H54 (cell line): ENCODE data around the gene IGDCC3.

Experiments
- DNase-seq: peaks from one replicate; pipeline ENCODE4 v3.0.0; 2011; ENCODE audit warnings: low spot score, mixed read lengths; ENCODE audit not compliant: insufficient read length
- FAIRE-seq: peaks from 3 replicates; lab custom pipeline; 2011; peaks lifted over from hg19 to GRCh38; lab: Jason Lieb, UNC
- POLR2A ChIP-seq: IDR thresholded peaks from 2 replicates; pipeline ENCODE4 v1.6.1; 2011; ENCODE audit warnings: low read depth, mild to moderate bottlenecking, low read length

The IGDCC3 gene

DNA sequence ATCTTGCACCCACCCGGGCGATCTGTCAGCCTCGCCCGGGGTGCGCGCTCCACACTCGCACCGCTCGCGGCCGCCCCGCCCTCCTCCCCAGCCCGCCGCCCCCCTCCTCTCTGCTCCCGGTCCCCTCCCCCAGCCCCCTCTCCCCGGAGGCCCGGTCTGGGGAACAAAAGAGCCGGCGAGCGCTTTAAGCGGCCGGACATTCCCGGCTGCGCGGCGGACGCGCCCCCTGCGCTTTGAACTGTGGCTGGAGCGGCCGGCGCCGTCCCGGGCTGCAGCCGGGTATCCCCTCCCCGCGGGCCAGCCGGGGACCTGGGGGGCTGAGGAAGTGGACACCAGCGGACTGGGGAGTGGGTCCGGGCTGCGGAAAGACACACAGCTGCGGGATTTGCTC, at the start of gene IGDCC3:
Gene IGDCC3, minus strand, starts transcription at position 27 of the 391 bp plus-strand sequence. CDS start 214 bp downstream, outside the sequence.
- no peak for FAIRE-seq
- TF ChIP-seq POLR2A: no peak
- no peak for DNase-seq

DNA sequence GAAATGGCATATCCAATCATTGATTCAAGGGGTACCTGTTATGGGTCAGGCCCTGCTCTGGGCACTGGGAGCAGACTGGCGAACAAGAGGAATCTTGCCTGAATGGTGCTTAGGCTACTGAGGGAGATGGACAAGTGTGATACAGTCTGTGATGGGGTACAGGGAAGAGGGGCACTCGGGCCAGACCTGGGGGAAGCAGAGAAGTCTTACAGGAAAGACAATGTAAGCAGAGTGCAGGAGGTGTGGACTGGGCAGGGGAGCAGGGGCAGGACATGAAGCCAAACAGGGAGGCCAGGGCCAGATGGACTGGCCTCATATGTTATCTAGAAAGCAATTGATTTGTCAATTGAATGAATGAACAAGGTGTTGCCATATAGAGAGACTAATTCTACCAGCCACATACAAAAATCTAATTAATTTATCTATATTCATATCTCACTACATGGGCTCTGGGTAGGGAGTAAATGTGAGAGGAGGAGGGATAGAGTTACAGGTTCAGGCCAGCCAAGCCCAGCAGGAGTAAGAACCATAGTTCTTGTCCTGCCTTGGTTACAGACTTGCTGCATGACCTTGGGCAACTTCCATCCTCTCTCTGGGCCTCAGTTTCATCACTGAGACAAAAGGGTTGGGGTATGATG, 48.5 kb upstream of the IGDCC3 start:
- no peak for TF ChIP-seq POLR2A
- no peak for FAIRE-seq
- no peak for DNase-seq

DNA sequence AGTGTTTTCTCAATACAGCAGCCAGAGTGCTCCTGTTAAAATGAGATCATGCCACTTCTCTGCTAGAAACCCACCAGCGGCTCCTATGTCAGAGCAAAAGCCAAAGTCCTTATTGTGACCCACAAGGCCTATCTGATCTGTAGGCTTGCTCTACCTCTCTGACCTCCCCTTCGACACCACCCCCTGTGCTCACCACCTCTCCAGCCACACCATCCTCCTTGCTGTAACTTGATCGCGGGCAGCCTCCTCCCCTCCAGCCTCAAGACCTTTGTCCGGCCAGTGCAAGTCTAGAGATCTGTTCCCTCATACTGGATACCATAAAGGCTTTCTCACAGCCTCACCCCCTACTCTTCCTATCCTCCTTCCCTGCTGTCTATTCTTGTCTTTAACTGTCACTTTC, 46.9 kb upstream of the IGDCC3 start:
- no peak for DNase-seq
- no peak for FAIRE-seq
- TF ChIP-seq POLR2A: no peak

DNA sequence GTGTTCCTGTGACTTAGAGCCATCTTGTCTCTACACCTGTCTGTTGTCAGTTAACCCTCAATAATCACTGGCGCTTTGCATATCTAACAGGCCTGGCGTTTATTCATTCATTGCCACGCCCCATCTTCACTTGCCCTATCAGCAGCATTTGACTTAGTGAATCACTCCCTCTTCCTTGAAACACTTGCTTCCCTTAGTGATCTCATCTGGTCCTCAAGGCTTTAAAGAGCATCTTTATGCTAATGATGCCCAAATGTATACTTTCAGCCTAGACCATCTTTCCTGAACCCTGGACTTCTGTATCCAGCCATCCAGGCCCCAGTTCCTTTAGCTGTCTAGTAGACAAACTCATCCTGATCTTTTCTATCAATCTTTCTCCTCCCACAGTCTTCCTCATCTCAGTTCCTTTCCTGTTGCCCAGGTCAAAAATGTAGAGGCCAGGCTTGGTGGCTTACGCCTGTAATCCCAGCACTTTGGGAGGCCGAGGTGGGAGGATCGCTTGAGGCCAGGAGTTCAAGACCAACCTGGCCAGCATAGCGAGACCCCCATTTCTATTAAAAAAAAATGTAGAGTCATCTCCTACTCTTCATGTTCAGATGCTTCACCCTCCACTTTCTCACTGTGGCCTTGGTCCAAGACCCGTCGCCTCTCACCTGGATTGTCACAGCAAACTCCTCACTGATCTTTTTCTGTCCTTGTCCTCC, 46.3 kb upstream of the IGDCC3 start:
- DNase-seq (peak; percentile 67), FAIRE-seq (no peak)

DNA sequence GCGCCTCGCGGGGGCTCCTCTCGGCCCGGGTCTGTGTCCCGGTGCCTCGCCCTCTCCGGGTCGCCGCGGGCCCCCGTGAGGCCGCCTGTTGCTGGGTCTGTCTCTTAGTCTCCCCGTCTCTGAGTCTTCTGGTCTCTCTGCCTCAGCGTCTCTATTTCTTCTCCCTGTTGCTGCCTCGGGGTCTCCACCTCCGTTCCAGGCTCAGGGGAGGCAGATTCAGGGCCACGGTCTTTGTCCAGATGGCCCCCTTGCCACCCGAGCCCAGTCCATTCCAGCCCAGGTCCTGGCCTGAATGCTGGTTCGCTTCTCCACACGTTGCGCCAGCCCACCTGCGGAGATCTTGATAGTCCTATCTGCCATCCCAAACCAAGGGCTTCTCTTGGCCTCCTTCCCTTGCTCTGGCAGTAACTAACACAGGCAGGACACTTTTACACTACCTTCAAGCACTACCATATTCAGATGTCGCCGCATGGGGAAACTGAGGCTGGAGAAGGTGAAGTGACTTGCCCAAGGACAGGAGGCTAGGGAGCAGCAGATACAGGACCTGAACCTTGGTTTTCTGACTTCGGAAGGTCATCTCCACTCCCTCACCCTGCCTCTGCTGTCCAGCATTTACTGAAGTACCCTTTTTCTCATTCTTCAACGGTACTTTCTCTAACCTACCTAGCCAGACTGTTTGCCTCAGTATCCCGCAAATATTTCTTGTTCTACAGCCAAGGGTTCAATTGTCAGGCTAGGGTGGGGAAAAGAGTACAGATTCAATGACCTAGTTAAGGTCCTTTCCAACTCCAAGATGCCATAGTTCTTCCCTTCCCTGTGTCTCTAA, 45.6 kb upstream of the IGDCC3 start:
- TF ChIP-seq POLR2A: no peak
- no peak for DNase-seq
- FAIRE-seq: no peak

More for the DNA sequence above, 46.3 kb upstream of the IGDCC3 start:
- no peak for TF ChIP-seq POLR2A

DNA sequence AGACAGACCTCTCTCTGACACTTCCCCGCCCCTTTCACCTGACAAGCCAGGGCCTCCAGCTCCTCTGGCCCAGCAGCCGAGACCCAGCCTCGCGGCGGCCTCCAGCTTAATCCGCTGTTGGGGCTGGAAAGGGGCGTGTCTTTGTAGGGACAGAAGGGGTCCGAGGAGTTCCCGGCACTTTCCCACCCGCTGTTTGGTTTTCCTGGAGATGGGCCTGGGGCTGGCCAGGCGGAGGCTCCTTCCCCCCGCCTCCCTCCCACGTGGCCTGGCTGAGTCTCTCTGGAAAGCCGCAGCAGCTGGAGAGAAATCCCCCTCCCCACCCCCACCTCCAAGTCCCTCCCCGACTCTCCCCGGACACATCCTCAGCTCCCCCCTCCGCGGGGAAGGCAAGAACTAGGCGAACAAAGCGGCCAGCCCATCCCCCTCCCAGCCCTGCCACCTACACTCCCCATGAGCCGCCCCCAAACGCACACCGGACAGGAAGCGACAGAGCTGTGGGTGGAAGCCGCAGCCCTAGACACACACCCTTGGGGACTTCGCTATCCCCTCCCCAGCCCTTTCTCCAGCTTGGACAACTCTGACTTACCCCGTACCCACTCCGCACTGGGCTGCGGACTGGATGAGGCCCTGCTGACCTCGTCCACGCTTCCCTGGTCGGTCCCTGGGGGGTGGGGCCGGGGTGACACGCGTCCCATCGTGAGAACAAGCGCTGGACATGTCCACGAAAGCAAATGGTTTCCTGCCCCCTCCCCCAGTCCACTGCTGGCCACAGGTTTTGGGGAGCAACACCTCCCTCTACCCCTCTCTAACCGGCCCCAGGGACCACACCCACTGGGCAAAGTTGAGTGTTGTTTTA, 43.8 kb upstream of the IGDCC3 start:
- DNase-seq: no peak
- no peak for FAIRE-seq

DNA sequence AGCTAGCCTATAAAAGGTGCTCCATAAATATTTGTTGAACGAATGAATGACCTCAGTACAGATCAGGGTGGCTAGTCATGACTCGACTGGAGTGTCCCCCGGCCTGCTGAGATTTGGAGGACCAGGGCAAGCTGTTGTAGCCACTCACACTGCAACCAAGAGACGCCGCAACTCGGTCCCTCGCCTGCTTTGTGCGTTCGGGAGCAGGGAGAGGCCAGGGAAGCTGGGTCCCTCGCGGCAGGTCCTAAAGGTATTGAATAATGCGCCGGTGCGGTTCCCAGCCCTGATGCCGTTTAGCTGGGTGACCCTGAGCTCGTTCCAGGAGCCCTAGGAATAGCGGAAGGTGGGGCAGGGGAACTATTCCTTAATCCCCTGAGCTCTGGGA, 43.2 kb upstream of the IGDCC3 start:
- no peak for TF ChIP-seq POLR2A
- no peak for DNase-seq
- FAIRE-seq: no peak

More for the DNA sequence above, 43.8 kb upstream of the IGDCC3 start:
- TF ChIP-seq POLR2A: peak; percentile 24; the same call in 1 of the 2 replicates

DNA sequence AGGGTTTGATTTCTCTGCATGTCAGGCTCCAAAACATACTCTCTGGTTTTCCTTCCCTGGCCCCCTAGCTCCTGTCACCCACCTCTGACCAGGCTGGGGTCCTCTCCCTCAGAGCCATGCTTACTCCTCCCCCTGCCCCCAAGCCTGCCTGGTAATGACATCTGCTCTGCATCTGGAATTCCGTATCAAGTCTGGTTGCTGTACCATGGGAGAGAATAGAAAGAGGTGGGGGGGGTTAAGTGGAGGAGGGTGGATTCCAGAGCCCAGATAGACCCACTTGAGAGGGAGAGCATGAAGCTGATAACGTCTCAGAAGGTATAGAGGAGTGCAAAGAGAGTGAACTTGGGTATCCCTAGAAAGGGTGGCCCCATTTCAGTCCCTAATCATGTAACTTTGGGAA, 40.8 kb upstream of the IGDCC3 start:
- TF ChIP-seq POLR2A: no peak
- DNase-seq: no peak
- FAIRE-seq: no peak

DNA sequence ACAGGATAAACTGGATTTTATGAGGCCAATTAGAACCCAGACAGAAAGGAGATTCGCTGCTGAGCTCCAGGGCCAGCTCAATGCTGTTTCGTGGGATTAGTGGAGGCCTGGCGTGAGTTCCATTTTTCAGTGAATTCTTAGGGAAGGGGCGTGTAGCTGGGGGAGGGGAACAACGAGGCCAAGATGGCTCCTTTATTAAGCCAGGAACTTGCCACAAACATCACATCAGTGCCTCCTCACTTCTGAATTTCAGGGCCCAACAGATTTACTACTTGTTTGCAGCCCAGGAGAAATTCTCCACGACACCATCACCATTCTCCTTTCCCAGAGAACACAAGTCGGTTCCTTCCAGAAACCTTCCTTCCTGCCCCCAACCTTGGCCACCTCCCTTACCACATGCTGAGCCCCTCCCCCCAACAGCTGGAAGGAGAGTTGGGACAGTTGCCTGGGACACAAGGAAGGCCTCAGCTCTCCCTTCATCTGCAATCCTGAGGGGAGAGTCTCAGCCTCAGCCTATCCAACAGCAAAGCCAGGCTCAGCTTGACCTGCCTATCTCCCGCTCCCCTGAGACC, 39.1 kb upstream of the IGDCC3 start:
- DNase-seq (no peak), FAIRE-seq (no peak)
- no peak for TF ChIP-seq POLR2A

DNA sequence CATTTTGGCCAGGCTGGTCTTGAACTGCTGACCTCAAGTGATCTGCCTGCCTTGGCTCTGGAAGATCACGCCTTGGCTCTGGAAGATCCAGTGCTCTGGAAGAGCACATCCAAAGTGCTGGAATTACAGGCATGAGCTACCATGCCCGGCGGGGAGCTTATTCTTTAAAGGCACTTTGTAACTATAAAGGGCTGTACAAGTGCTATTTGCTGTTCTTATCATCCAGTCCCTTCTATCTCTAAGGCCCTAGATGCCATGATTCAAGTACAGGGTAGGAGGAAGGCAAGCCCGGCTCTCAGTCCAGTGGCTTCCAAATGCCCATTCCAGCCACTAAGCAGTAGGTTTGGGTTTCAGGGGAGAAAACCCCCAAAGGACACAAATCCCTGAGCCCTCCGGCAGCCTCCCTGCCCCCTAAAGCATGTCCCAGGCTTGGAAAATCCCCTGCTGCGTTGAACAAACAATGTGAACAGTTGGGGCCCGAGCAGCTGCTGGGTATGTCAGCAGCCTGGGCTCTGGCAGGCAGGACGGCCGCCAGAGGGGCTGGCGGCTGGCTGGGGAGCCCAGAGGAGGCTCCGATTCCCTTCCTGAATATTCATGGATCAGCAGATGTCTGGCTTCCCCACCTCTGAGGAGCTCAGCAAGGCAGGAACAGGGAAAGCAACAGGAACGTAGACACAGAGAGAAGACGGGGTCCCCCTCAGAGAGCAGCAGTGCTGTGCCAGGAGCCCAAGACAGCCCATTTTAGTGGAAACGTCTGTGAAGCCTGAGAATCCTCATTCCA, 37.2 kb upstream of the IGDCC3 start:
- TF ChIP-seq POLR2A: no peak
- FAIRE-seq (no peak), DNase-seq (no peak)

DNA sequence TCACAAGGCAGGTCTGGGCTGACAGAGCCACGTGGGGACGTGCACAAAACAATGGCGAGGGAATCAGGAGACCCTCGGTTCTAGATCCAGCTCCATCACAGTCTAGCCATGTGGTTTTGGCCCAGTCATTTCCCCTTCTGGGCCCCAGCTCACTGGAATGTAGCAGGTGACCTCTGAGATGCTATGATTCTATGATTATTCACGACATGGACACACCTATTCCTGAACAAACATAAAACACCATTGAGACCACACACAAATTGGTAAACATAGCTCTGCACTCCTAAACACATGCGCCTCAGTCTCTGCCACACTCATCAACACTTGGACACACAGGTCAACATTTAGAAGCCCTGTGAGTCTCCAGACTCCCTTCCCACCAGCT, 36.0 kb upstream of the IGDCC3 start:
- no peak for TF ChIP-seq POLR2A
- no peak for DNase-seq
- no peak for FAIRE-seq

DNA sequence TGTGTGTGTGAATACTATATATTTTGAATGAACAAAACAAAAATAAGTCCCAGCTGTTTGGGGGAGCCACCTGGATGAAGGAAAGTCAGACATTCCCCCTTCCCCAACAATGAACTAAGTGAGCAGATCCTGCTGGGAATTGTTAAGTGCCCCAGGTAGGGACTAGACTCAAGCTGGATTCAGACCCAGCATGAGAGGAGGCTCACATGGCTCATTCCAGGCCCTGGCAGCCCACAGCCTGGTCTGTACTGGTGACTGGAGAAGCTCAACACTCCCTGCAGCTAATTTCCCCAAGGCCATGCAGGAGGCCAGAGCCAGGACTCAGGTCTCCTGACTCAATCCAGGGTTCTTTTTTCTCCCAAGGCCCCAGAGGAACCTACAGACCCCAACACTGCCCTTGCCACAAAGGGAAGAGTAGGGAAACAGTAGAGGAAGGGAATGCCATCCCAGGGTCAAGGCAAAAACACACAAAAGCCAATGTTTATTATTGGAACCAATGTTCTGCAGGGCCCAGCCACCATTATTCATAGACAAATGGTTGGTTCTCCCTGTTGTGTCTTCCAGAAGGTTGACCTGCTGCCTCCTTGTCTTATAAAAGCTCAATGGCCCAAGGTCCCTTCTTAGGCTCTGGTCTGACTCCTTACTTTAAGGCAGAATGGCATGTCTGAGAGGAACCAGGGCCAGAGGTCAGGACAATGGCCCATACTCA, 35.4 kb upstream of the IGDCC3 start:
- FAIRE-seq (no peak), DNase-seq (no peak)
- TF ChIP-seq POLR2A: no peak

DNA sequence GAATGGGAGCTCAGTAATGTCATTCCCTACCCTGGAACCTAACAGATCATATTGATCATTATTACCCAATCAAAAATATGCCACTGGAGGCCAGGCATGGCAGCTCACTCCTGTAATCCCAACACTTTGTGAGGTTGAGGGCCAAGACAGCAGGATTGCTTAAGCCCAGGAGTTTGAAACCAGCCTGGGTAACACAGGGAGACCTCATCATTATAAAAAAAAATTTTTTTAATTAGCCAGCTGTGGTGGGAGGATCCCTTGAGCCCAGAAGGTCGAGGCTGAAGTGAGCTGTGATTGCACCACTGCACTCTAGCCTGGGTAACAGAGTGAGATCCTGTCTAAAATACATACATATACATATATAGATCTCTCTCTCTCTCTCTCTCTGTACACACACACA, 34.8 kb upstream of the IGDCC3 start:
- DNase-seq (no peak), FAIRE-seq (no peak)
- TF ChIP-seq POLR2A: no peak
